T-helper 2 cell treated with Interferon-gamma antibody and Interleukin-4, amounts not matched to agents 5 μg/mL and 100 μg/mL, for 36 hours (primary cell): ENCODE results near the gene RERG.

Experiments
- DNase-seq: peaks from one replicate; pipeline ENCODE4 v3.0.0; 2021; ENCODE audit warnings: low spot score
- H3K27ac Mint-ChIP-seq: one replicate; pipeline ENCODE4 v1.8.0; 2021; ENCODE audit warnings: mild to moderate bottlenecking, mixed read lengths
- H3K27me3 Mint-ChIP-seq: one replicate; pipeline ENCODE4 v1.8.0; 2021; ENCODE audit warnings: low read depth, mixed read lengths
- H3K36me3 Mint-ChIP-seq: one replicate; pipeline ENCODE4 v1.8.0; 2021; ENCODE audit warnings: low read depth, mixed read lengths
- H3K4me1 Mint-ChIP-seq: one replicate; pipeline ENCODE4 v1.8.0; 2021; ENCODE audit warnings: low read depth, mixed read lengths
- H3K4me3 Mint-ChIP-seq: one replicate; pipeline ENCODE4 v1.8.0; 2022; ENCODE audit warnings: mild to moderate bottlenecking, moderate library complexity, mixed read lengths
- H3K9me3 Mint-ChIP-seq: one replicate; pipeline ENCODE4 v1.8.0; 2021; ENCODE audit warnings: mixed read lengths

RERG gene

DNA sequence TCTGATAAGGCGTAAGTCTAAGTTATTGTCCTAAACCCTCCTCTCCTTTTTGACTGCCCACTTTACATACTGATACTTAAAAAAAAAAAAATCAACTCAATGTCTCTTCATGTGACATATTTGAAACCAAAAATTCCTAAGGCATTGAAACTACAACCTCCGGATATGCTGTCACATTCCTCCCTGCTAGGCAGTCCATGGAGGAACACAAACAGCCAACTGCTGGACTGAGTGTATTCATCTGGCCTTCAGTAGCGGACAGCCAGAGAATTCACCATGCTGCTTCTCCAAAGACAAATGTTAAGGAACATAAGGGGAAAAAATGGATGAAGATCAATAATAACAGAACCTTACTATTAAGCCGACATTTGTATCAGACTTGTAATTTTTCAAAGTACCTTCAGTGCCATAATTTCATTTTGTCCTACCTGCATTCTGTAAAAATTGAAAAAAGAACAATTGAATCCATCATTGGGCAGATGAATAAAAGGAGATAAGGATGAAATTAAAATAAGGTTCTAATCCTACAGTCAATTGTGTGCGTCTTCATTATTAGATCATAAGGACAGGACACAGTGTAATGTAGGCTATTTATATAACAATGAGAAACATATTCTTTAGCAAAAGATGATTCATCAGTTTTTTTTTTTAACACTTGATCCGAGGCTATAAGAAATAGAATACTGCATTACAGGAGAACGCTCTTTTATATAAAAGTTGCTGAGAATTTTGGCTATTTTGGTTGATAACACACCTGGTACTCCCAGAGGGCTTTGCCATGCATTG lies 12.2 kb downstream of the RERG start:
- H3K9me3 Mint-ChIP-seq = no peaks in the 10 kb centered on the region
- H3K4me1 Mint-ChIP-seq = no peaks in the 10 kb centered on the region
- H3K27me3 Mint-ChIP-seq = peaks cover 5% of the 10 kb centered on the region
- no peaks in the 10 kb centered on the region for H3K36me3 Mint-ChIP-seq
- H3K4me3 Mint-ChIP-seq = no peak overlapping the region
- no peak overlapping the region for H3K27ac Mint-ChIP-seq
- DNase-seq = no peak

DNA sequence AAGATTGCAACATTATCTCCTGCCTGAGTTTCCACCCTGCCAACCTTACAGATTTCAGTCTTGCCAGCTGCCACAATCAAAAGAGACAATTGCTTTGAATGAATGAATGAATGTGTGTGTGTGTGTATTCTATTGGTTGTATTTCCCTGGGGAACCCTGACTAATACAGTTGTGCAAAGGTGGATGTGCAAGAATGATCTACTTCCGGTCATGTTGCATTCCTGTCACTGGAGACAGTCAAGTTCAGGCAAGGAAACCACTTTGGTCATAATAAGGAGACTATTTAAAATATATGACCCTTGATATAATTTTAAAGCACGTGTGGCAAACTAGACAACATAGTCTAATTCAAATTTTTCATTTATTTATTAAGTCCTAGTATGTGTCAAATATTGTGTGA lies 13.1 kb downstream of the RERG start:
- no peak for DNase-seq
- Mint-ChIP-seq H3K9me3 (no peaks in the 10 kb centered on the region), H3K36me3 (no peaks in the 10 kb centered on the region), H3K4me3 (no peak overlapping the region), H3K4me1 (no peaks in the 10 kb centered on the region), H3K27ac (no peak overlapping the region), H3K27me3 (peaks cover 9% of the 10 kb centered on the region)

- Mint-ChIP-seq H3K9me3 (no peaks in the 10 kb centered on the region), H3K4me1 (no peaks in the 10 kb centered on the region), H3K36me3 (no peaks in the 10 kb centered on the region), H3K27me3 (peaks cover 10% of the 10 kb centered on the region), H3K27ac (no peak overlapping the region), H3K4me3 (no peak overlapping the region)
- no peak for DNase-seq
Measured at GRCh38 chr12:15206831-15207389, 14.3 kb downstream of the RERG start.

DNA sequence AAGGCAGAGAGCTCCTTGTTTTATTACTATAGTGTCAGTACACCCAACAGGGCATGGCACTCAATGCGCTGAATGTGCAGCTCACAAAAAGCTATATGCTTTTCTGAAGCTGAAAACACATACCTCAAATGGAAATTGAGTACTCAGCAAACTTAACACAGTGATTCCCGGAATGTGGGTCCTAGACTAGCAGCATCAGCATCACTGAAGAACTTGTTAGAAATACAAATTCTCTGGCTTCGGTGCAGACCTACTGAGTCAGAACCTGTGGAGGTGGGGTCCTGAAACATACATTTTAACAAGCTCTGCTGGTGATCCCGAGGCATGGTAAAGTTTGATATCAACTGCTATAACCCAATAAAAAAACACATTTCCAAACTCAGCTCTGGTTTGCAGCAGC lies 14.9 kb downstream of the RERG start:
- DNase-seq = no peak
- no peaks in the 10 kb centered on the region for H3K9me3 Mint-ChIP-seq
- H3K27ac Mint-ChIP-seq = no peak overlapping the region
- H3K27me3 Mint-ChIP-seq = peaks cover 10% of the 10 kb centered on the region
- no peaks in the 10 kb centered on the region for H3K4me1 Mint-ChIP-seq
- no peaks in the 10 kb centered on the region for H3K36me3 Mint-ChIP-seq
- H3K4me3 Mint-ChIP-seq = no peak overlapping the region

DNA sequence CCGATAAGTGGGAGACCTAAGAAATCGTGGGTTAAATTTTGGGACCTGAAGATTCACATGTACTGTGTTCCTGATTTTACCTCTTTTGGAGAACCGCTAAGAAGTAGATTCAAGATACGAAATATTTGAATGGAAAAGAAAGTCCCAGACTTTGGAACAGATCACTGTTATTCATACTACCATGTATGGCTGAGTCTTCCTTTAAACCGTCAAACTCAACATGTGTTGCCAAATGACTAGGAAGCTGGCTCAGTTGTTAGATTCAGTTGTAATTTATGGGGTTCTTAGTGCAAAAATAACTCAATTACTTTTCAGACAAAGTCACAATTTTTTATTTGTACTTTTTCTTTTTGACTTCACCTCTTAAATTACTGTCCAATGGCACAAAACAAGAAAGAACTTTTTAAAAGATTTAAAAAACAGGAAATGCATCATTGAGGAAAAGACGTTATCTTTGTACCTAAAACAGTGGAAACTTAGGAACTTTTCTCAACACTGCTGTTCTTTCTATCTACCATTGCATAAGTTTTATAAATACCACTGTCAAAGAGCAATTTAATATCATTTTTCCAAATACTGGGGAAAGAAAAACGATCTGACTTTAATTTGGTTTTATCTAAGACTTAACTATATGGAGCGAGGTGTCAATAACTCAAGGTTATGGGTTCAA lies 15.7 kb downstream of the RERG start:
- Mint-ChIP-seq H3K27me3 (peaks cover 9% of the 10 kb centered on the region), H3K36me3 (no peaks in the 10 kb centered on the region), H3K9me3 (no peaks in the 10 kb centered on the region), H3K27ac (no peak overlapping the region), H3K4me1 (no peaks in the 10 kb centered on the region), H3K4me3 (no peak overlapping the region)
- no peak for DNase-seq

GRCh38 chr12:15201456-15201855 lies 19.8 kb downstream of the RERG start:
- peaks cover 5% of the 10 kb centered on the region for H3K27me3 Mint-ChIP-seq
- no peaks in the 10 kb centered on the region for H3K4me1 Mint-ChIP-seq
- H3K36me3 Mint-ChIP-seq = no peaks in the 10 kb centered on the region
- no peak for DNase-seq
- no peak overlapping the region for H3K4me3 Mint-ChIP-seq
- no peak overlapping the region for H3K27ac Mint-ChIP-seq
- H3K9me3 Mint-ChIP-seq = no peaks in the 10 kb centered on the region

GRCh38 chr12:15201056-15201455 lies 20.2 kb downstream of the RERG start:
- no peak for DNase-seq
- H3K27me3 Mint-ChIP-seq = peaks cover 5% of the 10 kb centered on the region
- no peaks in the 10 kb centered on the region for H3K9me3 Mint-ChIP-seq
- no peaks in the 10 kb centered on the region for H3K36me3 Mint-ChIP-seq
- no peak overlapping the region for H3K4me3 Mint-ChIP-seq
- H3K4me1 Mint-ChIP-seq = no peaks in the 10 kb centered on the region
- H3K27ac Mint-ChIP-seq = no peak overlapping the region

DNA sequence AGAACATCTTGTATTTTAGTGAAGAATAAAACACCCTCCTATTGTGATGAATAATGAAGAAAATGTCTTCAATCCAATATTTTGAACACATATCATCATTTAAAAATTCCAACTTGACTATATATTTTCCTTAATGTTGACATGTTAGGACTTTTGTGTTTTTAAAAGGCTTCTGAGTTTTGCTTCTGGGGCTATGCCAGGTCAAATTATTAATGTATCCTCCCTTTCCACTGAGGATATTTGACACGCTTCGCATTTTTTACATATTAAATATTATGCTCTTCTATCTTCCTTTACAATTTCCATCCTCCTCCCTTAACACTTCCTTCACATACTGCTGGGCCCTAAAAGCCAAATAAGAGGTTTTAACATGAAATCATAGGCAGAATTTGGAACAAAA lies 20.6 kb downstream of the RERG start:
- H3K27ac Mint-ChIP-seq = no peak overlapping the region
- DNase-seq = no peak
- no peaks in the 10 kb centered on the region for H3K36me3 Mint-ChIP-seq
- no peaks in the 10 kb centered on the region for H3K9me3 Mint-ChIP-seq
- peaks cover 5% of the 10 kb centered on the region for H3K27me3 Mint-ChIP-seq
- no peaks in the 10 kb centered on the region for H3K4me1 Mint-ChIP-seq
- no peak overlapping the region for H3K4me3 Mint-ChIP-seq

GRCh38 chr12:15199930-15200329 lies 21.3 kb downstream of the RERG start:
- DNase-seq = no peak
- H3K4me1 Mint-ChIP-seq = no peaks in the 10 kb centered on the region
- no peaks in the 10 kb centered on the region for H3K36me3 Mint-ChIP-seq
- H3K9me3 Mint-ChIP-seq = no peaks in the 10 kb centered on the region
- peaks cover 5% of the 10 kb centered on the region for H3K27me3 Mint-ChIP-seq
- no peak overlapping the region for H3K27ac Mint-ChIP-seq
- H3K4me3 Mint-ChIP-seq = no peak overlapping the region

- Mint-ChIP-seq H3K27ac (no peak overlapping the region), H3K4me1 (no peaks in the 10 kb centered on the region), H3K9me3 (no peaks in the 10 kb centered on the region), H3K4me3 (no peak overlapping the region), H3K36me3 (no peaks in the 10 kb centered on the region), H3K27me3 (peaks cover 9% of the 10 kb centered on the region)
- no peak for DNase-seq
Measured at GRCh38 chr12:15196678-15197505, 24.3 kb downstream of the RERG start.

DNA sequence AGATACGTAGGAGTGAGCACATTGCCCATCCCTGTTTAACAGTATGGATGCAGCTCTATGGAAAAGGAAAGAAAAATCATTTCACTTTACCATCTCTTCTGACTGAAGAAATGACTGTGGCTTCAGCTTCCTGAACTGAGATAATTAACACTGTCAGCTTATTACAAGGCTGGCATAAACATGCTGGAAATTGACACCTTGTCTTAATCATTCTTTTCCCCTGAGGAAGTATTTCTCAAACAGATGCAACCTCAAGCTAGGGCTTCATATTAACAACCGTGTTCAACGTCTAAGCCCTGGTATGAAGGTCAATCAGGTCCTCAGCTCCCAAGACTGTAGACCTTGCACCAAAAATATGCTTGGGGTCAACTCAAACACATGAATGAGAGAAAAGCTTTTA lies 25.0 kb downstream of the RERG start:
- peaks cover 9% of the 10 kb centered on the region for H3K27me3 Mint-ChIP-seq
- no peaks in the 10 kb centered on the region for H3K9me3 Mint-ChIP-seq
- no peaks in the 10 kb centered on the region for H3K4me1 Mint-ChIP-seq
- H3K36me3 Mint-ChIP-seq = no peaks in the 10 kb centered on the region
- no peak for DNase-seq
- no peak overlapping the region for H3K27ac Mint-ChIP-seq
- H3K4me3 Mint-ChIP-seq = no peak overlapping the region

- no peak for DNase-seq
- Mint-ChIP-seq H3K36me3 (no peaks in the 10 kb centered on the region), H3K27me3 (peaks cover 9% of the 10 kb centered on the region), H3K27ac (no peak overlapping the region), H3K9me3 (no peaks in the 10 kb centered on the region), H3K4me1 (no peaks in the 10 kb centered on the region), H3K4me3 (no peak overlapping the region)
Measured at GRCh38 chr12:15194456-15195368, 26.5 kb downstream of the RERG start.

DNA sequence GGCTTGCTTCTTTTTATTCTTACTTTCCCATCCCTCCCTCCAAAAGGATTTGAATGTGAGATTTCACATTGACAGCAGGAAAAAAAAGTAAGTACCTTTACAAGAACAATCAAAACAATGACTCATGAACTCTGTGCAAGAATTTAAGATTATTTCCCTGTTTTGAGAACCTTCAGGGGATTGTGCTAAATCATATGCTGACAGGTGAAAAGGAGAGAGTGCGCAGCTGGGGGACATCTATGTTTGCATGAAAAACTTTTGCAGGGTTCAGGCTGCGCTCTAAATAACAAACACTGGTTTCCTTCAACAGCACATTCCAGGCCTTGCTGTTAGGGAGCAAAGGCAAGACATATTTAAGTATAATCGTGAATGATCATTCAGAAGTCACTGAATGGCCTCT lies 27.3 kb downstream of the RERG start:
- no peak for DNase-seq
- Mint-ChIP-seq H3K27me3 (peaks cover 9% of the 10 kb centered on the region), H3K36me3 (no peaks in the 10 kb centered on the region), H3K4me1 (no peaks in the 10 kb centered on the region), H3K9me3 (no peaks in the 10 kb centered on the region), H3K4me3 (no peak overlapping the region), H3K27ac (no peak overlapping the region)
